BLaER1 treated with 17β-estradiol and CSF1 and Interleukin-3, amounts not matched to agents 10 nM and 100 nM (cell line): Measurements from ENCODE around the gene SLCO3A1.
"Not testable (repeated sequence)": the region's sequence is repeated elsewhere in the genome, so short reads cannot be mapped to it uniquely, and the experiment has no call there.

Experiments used
- H3K27ac ChIP-seq, 11 experiments: shearing (Covaris generic); formaldehyde crosslinking; 2 replicates each; pipeline ENCODE4 v1.8.1; 2022
- H3K27me3 ChIP-seq, 11 experiments: shearing (Covaris generic); formaldehyde crosslinking; 2 replicates each; pipeline ENCODE4 v1.8.1; 2022
- H3K36me3 ChIP-seq, 11 experiments: shearing (Covaris generic); formaldehyde crosslinking; 2 replicates each; pipeline ENCODE4 v1.8.1; 2022
- H3K4me1 ChIP-seq, 10 experiments: shearing (Covaris generic); formaldehyde crosslinking; 2 replicates each; pipeline ENCODE4 v1.8.1; 2022
- H3K4me2 ChIP-seq, 11 experiments: shearing (Covaris generic); formaldehyde crosslinking; 2 replicates each; pipeline ENCODE4 v1.8.1; 2022
- H3K4me3 ChIP-seq, 10 experiments: shearing (Covaris generic); formaldehyde crosslinking; 2 replicates each; pipeline ENCODE4 v1.8.1; 2022
- H3K9ac ChIP-seq, 11 experiments: shearing (Covaris generic); formaldehyde crosslinking; 2 replicates each; pipeline ENCODE4 v1.8.1; 2022
- H3K9me3 ChIP-seq, 11 experiments: shearing (Covaris generic); formaldehyde crosslinking; replicated peaks in 1 of 11; 2 replicates each; pipeline ENCODE4 v1.8.1; 2022
- H4K20me1 ChIP-seq, 11 experiments: shearing (Covaris generic); formaldehyde crosslinking; 2 replicates each; pipeline ENCODE4 v1.8.1; 2022
- Cebpa-rat ChIP-seq, 11 experiments: shearing (Covaris generic); IDR thresholded peaks; 2 replicates each; pipeline ENCODE4 v1.8.1; 2022

The SLCO3A1 gene

GRCh38 chr15:92195241-92195640 lies 341.7 kb downstream of the SLCO3A1 start:
- H3K9me3 ChIP-seq: no peaks in the 10 kb centered on the region
- no peaks in the 10 kb centered on the region for H4K20me1 ChIP-seq
- H3K27me3 ChIP-seq: no peaks in the 10 kb centered on the region
- no peaks in the 10 kb centered on the region for H3K4me1 ChIP-seq
- no peaks in the 10 kb centered on the region for H3K36me3 ChIP-seq
- H3K9ac ChIP-seq: no peak overlapping the region
- no peak overlapping the region for H3K4me2 ChIP-seq
- no peak overlapping the region for H3K27ac ChIP-seq
- TF ChIP-seq Cebpa-rat (IDR thresholded peaks at IDR 0.05): no peak
- no peak overlapping the region for H3K4me3 ChIP-seq

- no peaks in the 10 kb centered on the region for H3K9me3 ChIP-seq
- H3K4me1 ChIP-seq: no peaks in the 10 kb centered on the region
- no peak for TF ChIP-seq Cebpa-rat (IDR thresholded peaks at IDR 0.05)
- H3K9ac ChIP-seq: no peak overlapping the region
- H3K4me3 ChIP-seq: no peak overlapping the region
- no peaks in the 10 kb centered on the region for H3K27me3 ChIP-seq
- H3K27ac ChIP-seq: no peak overlapping the region
- no peaks in the 10 kb centered on the region for H3K36me3 ChIP-seq
- no peaks in the 10 kb centered on the region for H4K20me1 ChIP-seq
- no peak overlapping the region for H3K4me2 ChIP-seq
Observed at GRCh38 chr15:92196342-92196741, 342.8 kb downstream of the SLCO3A1 start.

- TF ChIP-seq Cebpa-rat (IDR thresholded peaks at IDR 0.05): no peak
- H3K4me3 ChIP-seq: no peak overlapping the region
Observed at GRCh38 chr15:92197746-92198145, 344.2 kb downstream of the SLCO3A1 start.

GRCh38 chr15:92200891-92201290 lies 347.4 kb downstream of the SLCO3A1 start:
- Histone ChIP-seq H3K36me3 (no peaks in the 10 kb centered on the region), H3K27me3 (no peaks in the 10 kb centered on the region), H3K4me1 (no peaks in the 10 kb centered on the region), H4K20me1 (no peaks in the 10 kb centered on the region), H3K9ac (no peak overlapping the region), H3K4me2 (no peak overlapping the region), H3K4me3 (no peak overlapping the region), H3K9me3 (peaks cover 0 to 9% (median 0%) of the 10 kb centered on the region in 11 experiments; a peak in 7 of 22 replicates), H3K27ac (no peak overlapping the region)
- TF ChIP-seq Cebpa-rat (IDR thresholded peaks at IDR 0.05): no peak

More at GRCh38 chr15:92197746-92198145, 344.2 kb downstream of the SLCO3A1 start:
- Histone ChIP-seq H4K20me1 (no peaks in the 10 kb centered on the region), H3K27ac (no peak overlapping the region), H3K9me3 (peaks cover 0 to 2% (median 0%) of the 10 kb centered on the region in 11 experiments; a peak in 1 of 22 replicates), H3K27me3 (no peaks in the 10 kb centered on the region), H3K9ac (no peak overlapping the region), H3K4me2 (no peak overlapping the region), H3K36me3 (no peaks in the 10 kb centered on the region), H3K4me1 (no peaks in the 10 kb centered on the region)

- Histone ChIP-seq H3K36me3 (no peaks in the 10 kb centered on the region), H3K4me1 (no peaks in the 10 kb centered on the region), H3K4me2 (no peak overlapping the region), H3K27ac (no peak overlapping the region), H3K27me3 (no peaks in the 10 kb centered on the region), H4K20me1 (no peaks in the 10 kb centered on the region), H3K9ac (no peak overlapping the region), H3K9me3 (peaks cover 10 to 28% (median 15%) of the 10 kb centered on the region in 11 experiments; a peak in 20 of 22 replicates), H3K4me3 (no peak overlapping the region)
- TF ChIP-seq Cebpa-rat (IDR thresholded peaks at IDR 0.05): no peak
Observed at GRCh38 chr15:92205255-92205739, 351.8 kb downstream of the SLCO3A1 start.

GRCh38 chr15:92207601-92208000 lies 354.1 kb downstream of the SLCO3A1 start:
- H3K4me2 ChIP-seq, H3K4me3 ChIP-seq, H3K27ac ChIP-seq, H3K36me3 ChIP-seq, H3K9ac ChIP-seq, H3K27me3 ChIP-seq, H4K20me1 ChIP-seq, H3K4me1 ChIP-seq: not testable (repeated sequence)
- H3K9me3 ChIP-seq: peaks cover 10 to 32% (median 18%) of the 10 kb centered on the region in 11 experiments; a peak in 21 of 22 replicates
